Measurements from ENCODE around the gene TMEM141. TPM values are rescaled to one million over a fixed set of nuclear protein-coding genes. Genes with fewer than 3 reads are reported as not detected.

The TMEM141 gene
- total and polyA plus RNA-seq, 10 of the 15 experiments (the other 5 are each of a cell fraction or from before 2014, with no cell fraction given): 7.8 to 48.6 (median 34.4) TPM

GRCh38 chr9:136825295-136826187, 34.4 kb downstream of the TMEM141 start:
- Histone ChIP-seq H3K36me3 (ENCODE audit: control insufficient read depth in 2 of 2, insufficient read depth in 2 of 2, low read length in 1 of 2) (peaks cover 11 to 12% of the 10 kb centered on the region in 2 experiments), H3K27me3 (replicated peaks in 1 of 2; ENCODE audit: control insufficient read depth in 2 of 2, insufficient read depth in 2 of 2, low read length in 1 of 2) (no peaks in the 10 kb centered on the region), H3K27ac (ENCODE audit: control insufficient read depth, insufficient read depth) (no peak overlapping the region), H3K9ac (ENCODE audit: control insufficient read depth, insufficient read depth, low read length) (no peak overlapping the region), H3K4me2 (ENCODE audit: control insufficient read depth, insufficient read depth) (no peak overlapping the region), H2AFZ (ENCODE audit: control insufficient read depth, low read depth, low read length) (no peak overlapping the region), H4K20me1 (ENCODE audit: control insufficient read depth, insufficient read depth) (no peaks in the 10 kb centered on the region), H3K79me2 (ENCODE audit: control insufficient read depth, insufficient read depth, low read length) (no peaks in the 10 kb centered on the region), H3K4me1 (ENCODE audit: control insufficient read depth, insufficient read depth, low read length) (no peaks in the 10 kb centered on the region), H3K4me3 (no peak overlapping the region), H3K9me3 (replicated peaks; ENCODE audit: control insufficient read depth, insufficient read depth, low read length) (no peaks in the 10 kb centered on the region)
- in situ Hi-C loops (cut with MboI) (no loop called here), intact Hi-C loops (cut with micrococcal nuclease; ENCODE audit: unreplicated experiment) (no loop called here)
- FAIRE-seq (no peak), ATAC-seq (no peak), DNase-seq (ENCODE audit: low read depth, low spot score) (no peak)
- RAD21 ChIA-PET (ENCODE audit: unreplicated experiment): no interaction called here
- TF ChIP-seq MEF2A (IDR thresholded peaks at IDR 0.05; ENCODE audit: insufficient read depth, low read depth, low read length): no peak
- TF ChIP-seq ZBTB4 (CRISPR knock-in tag; IDR thresholded peaks at IDR 0.05): no peak
- no peak for TF ChIP-seq USF1 (IDR thresholded peaks at IDR 0.05; ENCODE audit: borderline replicate concordance, extremely low read length, insufficient read depth, low read depth, low read length)
- TF ChIP-seq ATF3 (IDR thresholded peaks at IDR 0.05; ENCODE audit: borderline replicate concordance, extremely low read depth, low read depth, low read length): no peak
- TF ChIP-seq CHD2 (IDR thresholded peaks at IDR 0.05; ENCODE audit: borderline replicate concordance, low read depth, low read length): no peak
- no peak for TF ChIP-seq YY1 (IDR thresholded peaks at IDR 0.05; ENCODE audit: low read depth, low read length)
- WGBS (ENCODE audit: insufficient coverage, insufficient replicate concordance, low lambda C conversion rate, missing lambda C conversion rate): 96% methylated on average over 38 of the region's 44 CpGs
- POLR2A ChIA-PET: no interaction called here
- BruUV-seq (replicated peaks): no TSS peak
- SMC1A ChIA-PET (ENCODE audit: uncharacterized antibody, unreplicated experiment): interaction anchor here (1.0 kb wide), 1 partner anchor 10 kb away, joined by 3 read pairs; no protein-coding TSS in a partner anchor
- CTCF ChIA-PET: no interaction called here
